Heart left ventricle (tissue), 13 donors: Measurements from ENCODE around the gene DRC7.

ENCODE experiments used
- CTCF ChIP-seq, 12 donors: fragments of 200-600 bp; sonication (generic) in 4 of 12; IDR thresholded peaks; one replicate each; pipeline versions ENCODE4 v1.5.0 to v1.8.0; 2018 to 2022; ENCODE audit warnings: antibody characterized with exemption in 12 of 12, mild to moderate bottlenecking in 5 of 12
- POLR2A ChIP-seq, 2 donors: fragments of 450-650 bp; IDR thresholded peaks; one replicate each; pipeline ENCODE4 v1.6.1; 2017; ENCODE audit warnings: antibody characterized with exemption in 2 of 2, mild to moderate bottlenecking in 2 of 2, moderate library complexity in 2 of 2
- donor health status: ischemic (EF 13 %, LVEDD 7.1; RV severe dilation, severe dysfunction).
- donor health status: DM: no; HTN: yes; CAD: no.
- donor health status: DM: no; HTN: no; CAD: no.
- donor health status: ischemic (EF 25% LVEDD 6.9; RV normal size, moderate dysfunction).
- donor health status: ischemic (EF 25% LVEDD 5.7; RV mildly dilated, moderate dysfunction).
- donor health status: ischemic (EF 35%, LVEDD 5.7; RV mildly dilated, moderate dysfunction).
- donor health status: nonischemic (EF 11% LVEDD 7.7; RV severe dilation, severe dysfunction).
- donor health status: DM: yes; HTN: yes; CAD: no.
- donor health status: PGD.
- donor health status: ischemic (EF 29% LVEDD 5.4; RV normal size, mild dysfunction).
- donor health status: nonischemic (EF 23%, LVEDD 6.1; RV moderate dilation, normal function).

DNA sequence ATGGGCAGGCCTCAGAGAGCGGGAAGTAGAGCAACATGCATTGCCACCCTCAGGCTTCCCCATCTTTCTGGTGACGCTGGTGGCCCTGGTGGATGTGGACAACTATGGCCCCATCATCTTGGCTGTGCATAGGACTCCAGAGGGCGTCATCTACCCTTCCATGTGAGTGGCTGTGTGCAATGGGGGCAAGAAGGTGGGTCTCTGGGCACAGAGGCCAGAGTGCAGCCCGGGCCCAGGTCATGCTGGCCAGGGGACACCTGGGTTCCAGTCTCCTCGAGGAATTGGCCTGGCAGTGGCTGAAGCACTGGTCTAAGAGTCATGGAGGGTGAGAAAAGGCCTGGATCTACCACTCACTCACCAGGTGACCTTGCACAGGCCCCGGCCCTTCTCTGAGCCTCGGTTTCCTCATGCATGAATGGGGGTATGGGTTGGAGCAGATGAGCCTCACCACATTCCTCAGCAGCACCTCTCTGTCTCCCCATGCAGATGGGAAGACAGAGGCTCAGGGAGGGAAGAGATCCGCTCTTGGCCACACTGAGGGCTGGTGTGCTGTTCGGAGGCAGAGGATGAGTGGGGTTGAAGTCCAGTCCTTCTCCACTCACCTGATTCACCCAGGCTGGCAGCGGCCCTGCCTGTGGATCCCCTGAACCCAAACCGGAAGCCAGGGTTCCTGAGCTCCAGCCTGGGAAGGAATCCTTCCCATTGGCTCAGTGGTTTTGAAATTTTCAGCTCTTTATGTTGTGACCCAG is 33.7 kb upstream of the DRC7 start:
- TF ChIP-seq POLR2A (IDR thresholded peaks at IDR 0.05) (no peak), CTCF (IDR thresholded peaks at IDR 0.05) (no peak)
